Pancreas (tissue), 10 donors: ENCODE data around the gene ADNP. TPM values are rescaled to one million over a fixed set of nuclear protein-coding genes. Genes with fewer than 3 reads are reported as not detected.

Source experiments
- ATAC-seq, 4 donors: fragments of 200-7000 bp; cut with Tn5 transposase; one replicate each; pipeline versions ENCODE4 v1.8.0 to v1.9.1; 2020; ENCODE audit warnings: mild to moderate bottlenecking in 4 of 4, moderate library complexity in 4 of 4
- DNase-seq, 6 donors: peaks; one replicate each; pipeline ENCODE4 v3.0.0-alpha.2; 2020
- FAIRE-seq: peaks from 2 replicates; lab custom pipeline; 2012; peaks lifted over from hg19 to GRCh38; lab: Jason Lieb, UNC
- H3K27ac ChIP-seq, 4 donors: fragments of 200-600 bp; sonication (generic); 1 replicate in 3 of 4; 2 replicates in 1 of 4; pipeline versions ENCODE4 v1.5.0 to v1.8.0; 2020
- H3K27me3 ChIP-seq, 4 donors: fragments of 200-600 bp; one replicate each; pipeline ENCODE4 v1.8.0; 2021
- H3K36me3 ChIP-seq, 3 donors: fragments of 200-600 bp; sonication (generic) in 1 of 3; one replicate each; pipeline versions ENCODE4 v1.5.0 to v1.8.0; 2020 to 2021
- H3K4me1 ChIP-seq, 3 donors: fragments of 200-600 bp; one replicate each; pipeline ENCODE4 v1.8.0; 2021
- H3K4me3 ChIP-seq, 4 donors: fragments of 200-600 bp; sonication (generic) in 2 of 4; one replicate each; pipeline versions ENCODE4 v1.5.0 to v1.8.0; 2020 to 2021
- H3K9me3 ChIP-seq, 4 donors: fragments of 200-600 bp; one replicate each; pipeline ENCODE4 v1.8.0; 2021
- WGBS, 2 donors: extraction: QIAGEN DNeasy Blood & Tissue Kit; methylation state at CpG; one replicate each; pipeline ENCODE4 v1.1.7; 2013; 5-methylcytosine and 5-hydroxymethylcytosine counted together
- intact Hi-C, 3 donors: fragments of 100-400 bp; cut with DNase I; formaldehyde crosslinking; loops; one replicate each; pipeline versions ENCODE4 v1.11.1 to v1.14.2; 2022
- polyA plus RNA-seq, 2 donors: library from polyadenylated mRNA; stranded (reverse); fragments of 200-250 nt; gene quantifications; one replicate each; pipeline ENCODE4 v1.2.3, GENCODE V29; 2013
- total RNA-seq, 6 donors: library from RNA; stranded (reverse); fragmentation: NEBNext Ultra II Directional in 4 of 6; extraction: Animal tissue kit (Norgen Biotek cat#: 25700) in 4 of 6; gene quantifications; one replicate each; pipeline versions ENCODE4 v1.2.1 to v1.2.4, GENCODE V29; 2021 to 2023
- TF ChIP-seq, protein P1 (sequence below), 4 donors: fragments of 200-600 bp; sonication (generic) in 3 of 4; IDR thresholded peaks; one replicate each; pipeline versions ENCODE4 v1.5.0 to v1.8.0; 2021; ENCODE audit warnings: antibody characterized with exemption in 4 of 4
- donor health status: healthy with polysubstance abuse.
- donor health status: DM: no; HTN: no; CAD: no; lungs with moderate emphysema.
- donor health status: DM: no; HTN: no; CAD: no.
- donor health status: control.
- donor health status: control.
- donor health status: Bipolar disorder and iron deficiency.
- donor health status: DM: yes; HTN: yes; CAD: no.
- donor health status: DM: no; HTN: no; CAD: no.
- donor health status: DM: no; HTN: no; CAD: no.
- donor health status: DM: yes; HTN: yes; CAD: no.

Gene ADNP
- total and polyA plus RNA-seq, 8 donors, result 17.8 to 33.8 (median 20.5) TPM

DNA sequence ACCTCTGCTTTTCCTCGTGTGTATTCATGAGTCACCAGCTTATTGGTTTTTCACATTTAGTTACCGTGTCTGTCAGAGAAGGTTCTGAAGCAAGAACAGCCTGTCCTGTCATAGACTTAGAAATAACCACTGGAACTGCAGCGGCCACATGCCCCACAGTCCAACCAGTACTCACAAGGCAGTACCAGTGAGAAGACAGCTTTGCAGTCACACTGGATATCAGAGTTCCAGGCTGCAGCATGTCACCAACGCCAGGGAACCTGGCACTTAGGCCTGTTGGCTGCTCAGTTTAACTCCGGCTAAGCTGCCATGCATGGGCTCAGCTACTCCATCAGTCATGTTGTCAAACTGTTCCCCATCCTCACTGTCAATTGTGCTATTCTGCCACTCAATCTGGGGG is 40.1 kb downstream of the ADNP start:
- intact Hi-C loops, result no loop called here
- H3K36me3 ChIP-seq, result peaks cover 6 to 37% (median 20%) of the 10 kb centered on the region in 3 donors
- no peak overlapping the region for H3K27ac ChIP-seq
- no peaks in the 10 kb centered on the region for H3K9me3 ChIP-seq
- no peaks in the 10 kb centered on the region for H3K27me3 ChIP-seq
- TF ChIP-seq, protein P1, sequence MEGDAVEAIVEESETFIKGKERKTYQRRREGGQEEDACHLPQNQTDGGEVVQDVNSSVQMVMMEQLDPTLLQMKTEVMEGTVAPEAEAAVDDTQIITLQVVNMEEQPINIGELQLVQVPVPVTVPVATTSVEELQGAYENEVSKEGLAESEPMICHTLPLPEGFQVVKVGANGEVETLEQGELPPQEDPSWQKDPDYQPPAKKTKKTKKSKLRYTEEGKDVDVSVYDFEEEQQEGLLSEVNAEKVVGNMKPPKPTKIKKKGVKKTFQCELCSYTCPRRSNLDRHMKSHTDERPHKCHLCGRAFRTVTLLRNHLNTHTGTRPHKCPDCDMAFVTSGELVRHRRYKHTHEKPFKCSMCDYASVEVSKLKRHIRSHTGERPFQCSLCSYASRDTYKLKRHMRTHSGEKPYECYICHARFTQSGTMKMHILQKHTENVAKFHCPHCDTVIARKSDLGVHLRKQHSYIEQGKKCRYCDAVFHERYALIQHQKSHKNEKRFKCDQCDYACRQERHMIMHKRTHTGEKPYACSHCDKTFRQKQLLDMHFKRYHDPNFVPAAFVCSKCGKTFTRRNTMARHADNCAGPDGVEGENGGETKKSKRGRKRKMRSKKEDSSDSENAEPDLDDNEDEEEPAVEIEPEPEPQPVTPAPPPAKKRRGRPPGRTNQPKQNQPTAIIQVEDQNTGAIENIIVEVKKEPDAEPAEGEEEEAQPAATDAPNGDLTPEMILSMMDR (IDR thresholded peaks at IDR 0.05), result no peak
- peak in 1 of 4 donors; percentile 33 for ATAC-seq
- peaks cover 5 to 10% (median 8%) of the 10 kb centered on the region in 3 donors for H3K4me1 ChIP-seq
- no peak for DNase-seq
- no peak for FAIRE-seq
- WGBS, 2 donors, result 81 to 82% methylated on average over 5 of the region's 5 CpGs
- no peak overlapping the region for H3K4me3 ChIP-seq

DNA sequence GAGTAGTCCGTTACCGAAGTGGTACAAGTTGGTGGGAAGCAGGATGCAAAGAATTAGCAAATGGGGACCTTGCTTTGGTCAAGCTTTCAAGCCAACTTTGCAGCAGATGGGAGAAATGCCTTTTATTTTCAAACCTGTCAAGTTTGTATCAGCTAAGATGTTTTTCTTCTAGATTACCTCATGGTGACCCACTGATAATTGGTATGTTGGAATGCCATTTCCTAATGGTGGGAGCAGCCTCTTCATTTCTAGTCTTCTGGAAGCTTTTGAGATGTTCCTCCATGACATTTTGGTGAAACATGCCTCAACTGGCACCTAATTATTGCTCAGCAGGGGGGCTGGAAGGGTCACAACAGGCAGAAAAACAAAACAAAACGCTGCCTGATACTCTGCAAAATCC is 43.7 kb downstream of the ADNP start:
- H3K4me1 ChIP-seq, result no peaks in the 10 kb centered on the region
- no peak for FAIRE-seq
- WGBS, 2 donors, result 95 to 96% methylated on average over 3 of the region's 3 CpGs

GRCh38 chr20:50886184-50886790 is 45.0 kb downstream of the ADNP start:
- DNase-seq (no peak), ATAC-seq (peak in 1 of 4 donors; percentile 12), FAIRE-seq (no peak)
- Histone ChIP-seq H3K4me3 (no peak overlapping the region), H3K4me1 (no peaks in the 10 kb centered on the region), H3K27ac (no peak overlapping the region), H3K36me3 (peaks cover 0 to 10% (median 4%) of the 10 kb centered on the region in 3 donors), H3K9me3 (no peaks in the 10 kb centered on the region), H3K27me3 (no peaks in the 10 kb centered on the region)
- TF ChIP-seq, protein P1 (IDR thresholded peaks at IDR 0.05), result no peak
- WGBS, 2 donors, result 88 to 89% methylated on average over 12 of the region's 12 CpGs
- intact Hi-C loops, result no loop called here

More for the DNA sequence above, 43.7 kb downstream of the ADNP start:
- TF ChIP-seq, protein P1 (IDR thresholded peaks at IDR 0.05), result no peak
- Histone ChIP-seq H3K27ac (no peak overlapping the region), H3K27me3 (no peaks in the 10 kb centered on the region), H3K4me3 (no peak overlapping the region), H3K9me3 (no peaks in the 10 kb centered on the region), H3K36me3 (peaks cover 0 to 19% (median 6%) of the 10 kb centered on the region in 3 donors)
- intact Hi-C loops, result no loop called here
- DNase-seq, result no peak
- no peak for ATAC-seq

GRCh38 chr20:50885781-50886180 is 45.5 kb downstream of the ADNP start:
- Histone ChIP-seq H3K27ac (no peak overlapping the region), H3K36me3 (peaks cover 0 to 6% (median 4%) of the 10 kb centered on the region in 3 donors), H3K4me1 (no peaks in the 10 kb centered on the region), H3K4me3 (no peak overlapping the region), H3K27me3 (no peaks in the 10 kb centered on the region), H3K9me3 (no peaks in the 10 kb centered on the region)
- DNase-seq (no peak), ATAC-seq (peak in 1 of 4 donors; percentile 9), FAIRE-seq (no peak)
- WGBS, 2 donors, result 91 to 97% methylated on average over 5 of the region's 5 CpGs
- intact Hi-C loops, result no loop called here
- TF ChIP-seq, protein P1 (IDR thresholded peaks at IDR 0.05), result no peak

- no peak overlapping the region for H3K4me3 ChIP-seq
- no peaks in the 10 kb centered on the region for H3K4me1 ChIP-seq
- H3K27ac ChIP-seq, result no peak overlapping the region
- TF ChIP-seq, protein P1 (IDR thresholded peaks at IDR 0.05), result no peak
- 82 to 86% methylated on average over 7 of the region's 7 CpGs for WGBS, 2 donors
- no peak for FAIRE-seq
- ATAC-seq, result peak in 1 of 4 donors; percentile 10
- peaks cover 0 to 6% (median 4%) of the 10 kb centered on the region in 3 donors for H3K36me3 ChIP-seq
- no peak for DNase-seq
- H3K9me3 ChIP-seq, result no peaks in the 10 kb centered on the region
- intact Hi-C loops, result no loop called here
- H3K27me3 ChIP-seq, result no peaks in the 10 kb centered on the region
Measured at GRCh38 chr20:50885068-50885467, 46.2 kb downstream of the ADNP start.
